ENCODE results near the gene BCL2L14. TPM values are rescaled to one million over a fixed set of nuclear protein-coding genes. Genes with fewer than 3 reads are reported as not detected.

The BCL2L14 gene
- total RNA-seq, 1 donor from 2014 or later = 0.86 TPM

DNA sequence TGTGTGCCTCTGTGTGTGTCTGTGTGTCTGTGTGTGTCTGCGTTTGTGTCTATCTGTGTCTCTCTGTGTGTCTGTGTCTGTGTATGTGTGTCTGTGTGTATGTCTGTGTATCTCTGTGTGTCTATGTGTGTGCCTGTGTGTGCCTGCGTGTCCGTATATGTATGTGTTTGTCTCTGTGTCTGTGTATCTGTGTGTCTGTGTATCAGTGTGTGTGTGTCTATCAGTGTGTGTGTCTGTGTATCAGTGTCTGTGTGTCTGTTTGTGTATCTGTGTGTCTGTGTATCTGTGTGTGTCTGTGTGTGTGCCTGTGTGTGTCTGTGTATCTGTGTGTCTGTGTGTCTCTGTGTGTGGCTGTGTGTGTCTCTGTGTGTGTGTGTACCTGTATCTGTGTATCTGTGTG lies 23.1 kb upstream of the BCL2L14 start:
- no peak overlapping the region for H3K27ac Mint-ChIP-seq (ENCODE audit: unreplicated experiment)
- peaks cover 5% of the 10 kb centered on the region for H3K9me3 Mint-ChIP-seq
- H3K4me3 Mint-ChIP-seq = no peak overlapping the region
- no peak for DNase-seq (ENCODE audit: low read depth, low spot score)
- no peaks in the 10 kb centered on the region for H3K4me1 Mint-ChIP-seq
- H3K27me3 Mint-ChIP-seq (ENCODE audit: low read depth) = no peaks in the 10 kb centered on the region
- no peak for TF ChIP-seq CTCF (conservative IDR thresholded peaks at IDR 0.05)
- no peaks in the 10 kb centered on the region for H3K36me3 Mint-ChIP-seq (ENCODE audit: low read depth)

DNA sequence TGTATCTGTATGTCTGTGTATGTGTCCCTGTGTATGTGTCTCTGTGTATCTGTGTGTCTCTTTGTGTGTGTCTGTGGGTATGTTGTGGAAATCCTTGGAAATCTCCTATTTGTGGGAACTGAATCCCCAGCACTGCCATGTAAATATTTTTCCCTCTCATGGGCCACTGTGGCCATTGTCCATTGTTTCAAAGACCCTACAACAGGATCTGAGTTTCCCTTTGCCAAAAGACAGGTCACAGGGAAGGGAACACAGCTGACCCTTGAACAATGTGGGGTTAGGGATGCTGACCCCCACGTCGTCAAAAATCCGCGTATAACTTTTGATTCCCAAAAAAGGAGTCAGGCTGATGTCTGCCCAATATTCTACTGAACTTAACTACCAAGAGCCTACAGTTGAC lies 22.5 kb upstream of the BCL2L14 start:
- Mint-ChIP-seq H3K27ac (ENCODE audit: unreplicated experiment) (no peak overlapping the region), H3K9me3 (peaks cover 5% of the 10 kb centered on the region), H3K27me3 (ENCODE audit: low read depth) (no peaks in the 10 kb centered on the region), H3K4me3 (no peak overlapping the region), H3K36me3 (ENCODE audit: low read depth) (no peaks in the 10 kb centered on the region), H3K4me1 (no peaks in the 10 kb centered on the region)
- DNase-seq (ENCODE audit: low read depth, low spot score) = no peak
- TF ChIP-seq CTCF (conservative IDR thresholded peaks at IDR 0.05) = no peak

DNA sequence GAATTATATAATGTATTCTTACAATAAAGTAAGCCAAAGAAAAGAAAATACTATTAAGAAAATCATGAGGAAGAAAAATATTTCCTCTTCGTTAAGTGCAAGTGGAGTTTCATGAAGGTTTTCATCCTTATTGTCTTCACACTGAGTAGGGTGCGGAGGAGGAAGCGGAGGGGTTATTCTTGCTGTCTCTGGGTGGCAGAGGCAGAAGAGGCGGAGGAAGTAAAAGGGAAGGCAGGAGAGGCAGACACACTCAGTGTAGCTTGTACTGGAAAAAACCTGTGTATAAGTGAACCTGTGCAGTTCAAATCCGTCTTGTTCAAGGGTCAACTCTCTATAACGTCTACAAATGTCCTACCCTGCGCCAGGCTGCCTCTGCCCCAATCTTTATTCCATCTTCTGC lies 22.0 kb upstream of the BCL2L14 start:
- no peaks in the 10 kb centered on the region for H3K27me3 Mint-ChIP-seq (ENCODE audit: low read depth)
- H3K36me3 Mint-ChIP-seq (ENCODE audit: low read depth) = no peaks in the 10 kb centered on the region
- no peaks in the 10 kb centered on the region for H3K4me1 Mint-ChIP-seq
- no peak overlapping the region for H3K4me3 Mint-ChIP-seq
- DNase-seq (ENCODE audit: low read depth, low spot score) = no peak
- H3K27ac Mint-ChIP-seq (ENCODE audit: unreplicated experiment) = no peak overlapping the region
- H3K9me3 Mint-ChIP-seq = peaks cover 5% of the 10 kb centered on the region
- TF ChIP-seq CTCF (conservative IDR thresholded peaks at IDR 0.05) = no peak

DNA sequence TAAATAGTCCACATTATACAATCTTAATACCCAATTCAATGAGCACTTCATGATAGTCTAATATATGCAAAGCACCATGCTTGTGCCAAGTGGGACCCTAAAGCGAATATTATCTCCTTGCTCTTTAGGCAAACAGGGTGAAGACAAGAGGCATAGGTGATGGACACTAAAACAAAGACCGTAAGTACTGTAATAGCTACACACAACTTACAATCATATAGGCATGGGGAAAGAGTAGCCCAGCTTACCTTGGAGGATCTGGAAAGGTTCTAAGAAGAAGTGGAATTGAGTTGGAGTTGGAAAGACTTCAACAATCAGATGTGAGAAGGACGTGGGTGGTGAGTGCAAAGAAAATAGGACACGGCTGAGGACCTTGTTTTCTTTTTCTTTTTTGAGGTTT lies 19.1 kb upstream of the BCL2L14 start:
- no peak for TF ChIP-seq CTCF (conservative IDR thresholded peaks at IDR 0.05)
- DNase-seq (ENCODE audit: low read depth, low spot score) = no peak
- Mint-ChIP-seq H3K27me3 (ENCODE audit: low read depth) (no peaks in the 10 kb centered on the region), H3K4me1 (no peaks in the 10 kb centered on the region), H3K4me3 (no peak overlapping the region), H3K27ac (ENCODE audit: unreplicated experiment) (no peak overlapping the region), H3K36me3 (ENCODE audit: low read depth) (no peaks in the 10 kb centered on the region), H3K9me3 (peaks cover 5% of the 10 kb centered on the region)

DNA sequence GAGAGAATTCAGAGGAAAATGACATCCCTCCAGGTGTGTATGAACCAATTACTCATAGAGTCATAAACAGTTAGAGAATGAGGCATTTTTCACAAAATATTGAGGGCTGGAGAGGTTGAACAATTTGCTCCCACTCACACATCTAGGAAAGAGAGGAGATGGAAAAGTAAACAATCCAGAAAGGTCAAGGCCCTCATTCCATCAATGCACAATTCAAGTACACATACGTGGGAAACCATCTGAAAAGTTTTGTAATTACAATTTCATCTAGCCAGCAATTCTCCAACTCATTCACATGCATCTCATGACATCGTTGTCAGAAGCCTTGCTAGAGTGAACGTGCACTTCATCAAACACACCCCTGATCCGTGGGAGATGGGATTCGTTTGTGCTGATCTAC lies 15.7 kb upstream of the BCL2L14 start:
- H3K9me3 Mint-ChIP-seq = peaks cover 3% of the 10 kb centered on the region
- DNase-seq (ENCODE audit: low read depth, low spot score) = no peak
- TF ChIP-seq CTCF (conservative IDR thresholded peaks at IDR 0.05) = no peak
- H3K27me3 Mint-ChIP-seq (ENCODE audit: low read depth) = no peaks in the 10 kb centered on the region
- no peaks in the 10 kb centered on the region for H3K36me3 Mint-ChIP-seq (ENCODE audit: low read depth)
- no peak overlapping the region for H3K4me3 Mint-ChIP-seq
- H3K4me1 Mint-ChIP-seq = no peaks in the 10 kb centered on the region
- H3K27ac Mint-ChIP-seq (ENCODE audit: unreplicated experiment) = no peak overlapping the region

DNA sequence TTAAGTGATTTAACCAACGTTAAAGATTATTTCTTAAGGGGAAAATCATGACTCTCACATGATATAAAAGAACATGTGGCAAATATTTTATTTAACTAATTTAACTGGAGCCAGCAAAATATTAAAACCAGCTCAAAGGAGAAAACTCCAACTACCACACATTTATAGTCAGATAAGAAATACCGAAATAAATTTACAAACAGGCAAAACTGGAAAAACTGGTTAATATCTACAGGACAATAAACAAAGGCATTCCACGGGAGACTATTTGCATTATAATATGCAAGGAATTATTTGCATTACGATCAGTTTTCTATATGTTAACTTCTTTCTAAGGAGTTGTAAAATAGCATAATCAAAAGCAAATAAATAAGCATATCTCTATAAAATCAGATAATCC lies 13.8 kb upstream of the BCL2L14 start:
- no peaks in the 10 kb centered on the region for H3K4me1 Mint-ChIP-seq
- no peaks in the 10 kb centered on the region for H3K27me3 Mint-ChIP-seq (ENCODE audit: low read depth)
- no peak for DNase-seq (ENCODE audit: low read depth, low spot score)
- H3K4me3 Mint-ChIP-seq = no peak overlapping the region
- peaks cover 3% of the 10 kb centered on the region for H3K9me3 Mint-ChIP-seq
- TF ChIP-seq CTCF (conservative IDR thresholded peaks at IDR 0.05) = no peak
- no peaks in the 10 kb centered on the region for H3K36me3 Mint-ChIP-seq (ENCODE audit: low read depth)
- H3K27ac Mint-ChIP-seq (ENCODE audit: unreplicated experiment) = no peak overlapping the region
